Fibroblast of peridontal ligament (primary cell): ENCODE results near the gene UBE3D.

Experiments
- DNase-seq: peaks from one replicate; pipeline ENCODE4 v3.0.0-alpha.2; 2010; ENCODE audit errors: extremely low read depth

UBE3D gene, protein sequence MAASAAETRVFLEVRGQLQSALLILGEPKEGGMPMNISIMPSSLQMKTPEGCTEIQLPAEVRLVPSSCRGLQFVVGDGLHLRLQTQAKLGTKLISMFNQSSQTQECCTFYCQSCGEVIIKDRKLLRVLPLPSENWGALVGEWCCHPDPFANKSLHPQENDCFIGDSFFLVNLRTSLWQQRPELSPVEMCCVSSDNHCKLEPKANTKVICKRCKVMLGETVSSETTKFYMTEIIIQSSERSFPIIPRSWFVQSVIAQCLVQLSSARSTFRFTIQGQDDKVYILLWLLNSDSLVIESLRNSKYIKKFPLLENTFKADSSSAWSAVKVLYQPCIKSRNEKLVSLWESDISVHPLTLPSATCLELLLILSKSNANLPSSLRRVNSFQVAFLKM

DNA sequence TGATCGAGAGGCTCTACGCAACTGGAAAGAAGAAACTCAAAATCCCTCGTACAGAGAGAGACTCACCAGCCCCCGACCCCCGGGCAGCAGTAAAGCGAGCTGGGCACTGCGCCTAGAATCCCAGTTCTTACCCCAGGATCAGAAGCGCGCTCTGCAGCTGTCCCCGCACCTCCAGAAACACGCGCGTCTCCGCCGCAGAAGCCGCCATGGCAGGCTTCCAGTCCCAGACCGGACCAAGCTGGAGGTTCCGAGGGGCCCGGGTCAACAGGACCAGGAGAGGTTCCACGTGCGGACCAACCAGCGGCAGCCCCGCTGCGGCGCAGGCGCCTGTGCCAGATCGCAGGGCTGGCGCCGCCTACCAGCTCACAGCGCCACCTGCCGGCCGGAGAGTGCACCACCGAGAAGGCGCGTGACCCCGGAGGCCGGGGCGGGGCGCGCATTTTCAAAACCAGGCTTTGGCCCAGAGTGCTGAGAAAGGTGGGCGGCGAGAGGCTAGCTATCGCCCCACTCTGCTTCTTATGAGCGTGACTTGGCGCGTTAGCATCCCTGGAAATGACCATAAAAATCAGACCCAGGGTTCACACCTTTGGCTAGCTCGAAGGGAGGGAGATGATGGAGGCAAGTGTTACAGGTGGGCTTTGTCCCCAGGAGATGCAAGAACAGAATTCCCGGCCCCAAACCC lies at the start of gene UBE3D:
UBE3D (minus strand) TSS at position 331 of the 682 bp plus-strand sequence; CDS start at position 208, 123 bp downstream.
- DNase-seq, result peak; percentile 74

DNA sequence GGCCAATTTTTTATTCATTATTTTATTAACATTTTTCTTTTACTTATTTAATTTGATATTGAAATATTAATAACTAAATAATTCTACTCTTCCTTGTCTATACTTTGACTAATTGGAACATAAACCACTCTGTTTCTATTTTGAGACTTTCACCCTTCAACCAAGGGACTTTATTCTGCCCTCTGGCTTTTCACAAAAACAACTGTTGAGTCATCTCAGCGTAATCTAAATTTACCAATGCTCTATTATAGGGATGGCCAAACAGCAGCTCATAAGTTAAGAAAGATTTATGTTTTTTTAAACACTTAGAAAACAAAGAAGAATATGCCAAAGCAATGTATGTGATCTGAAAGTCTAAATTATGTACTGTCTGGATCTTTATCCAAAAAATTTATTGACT lies 48.5 kb upstream of the UBE3D start:
- peak; percentile 42 for DNase-seq

DNA sequence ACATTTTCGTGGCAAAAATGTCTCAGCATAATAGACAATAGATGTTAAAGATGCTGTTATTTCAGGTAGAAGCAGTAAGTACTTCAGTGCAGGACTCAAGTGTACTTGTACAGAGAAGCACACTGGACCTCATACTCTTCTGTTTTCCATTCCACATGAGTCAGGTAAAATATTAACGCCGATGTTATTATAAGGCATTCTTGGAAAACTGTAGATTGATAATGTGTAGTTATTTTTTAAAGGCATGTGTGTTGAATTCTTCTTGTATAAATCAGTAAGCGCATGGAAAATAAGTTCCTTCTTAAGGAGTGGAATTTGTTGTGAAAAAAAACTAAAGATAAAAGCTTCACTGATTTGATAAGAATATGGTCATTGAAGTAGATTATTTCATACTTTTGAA lies 47.6 kb upstream of the UBE3D start:
- no peak for DNase-seq

DNA sequence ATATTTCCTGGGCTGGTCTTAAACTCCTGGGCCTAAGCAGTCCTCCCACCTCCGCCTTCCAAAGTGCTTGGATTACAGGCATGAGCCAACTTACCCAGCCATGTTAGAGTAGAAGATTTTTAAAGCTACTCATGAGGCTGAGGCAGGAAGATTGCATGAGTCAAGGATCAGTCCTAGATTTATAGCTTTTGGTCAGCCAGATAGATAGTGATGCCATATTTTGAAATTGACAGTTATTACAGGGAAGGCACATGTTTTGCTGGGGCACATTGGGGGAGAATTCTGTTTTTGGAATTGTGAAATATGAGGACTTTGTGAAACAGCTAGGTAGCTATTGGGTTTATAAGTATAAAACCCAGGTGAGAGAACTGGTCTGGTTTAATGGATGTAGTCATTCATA lies 42.7 kb upstream of the UBE3D start:
- DNase-seq, result no peak

DNA sequence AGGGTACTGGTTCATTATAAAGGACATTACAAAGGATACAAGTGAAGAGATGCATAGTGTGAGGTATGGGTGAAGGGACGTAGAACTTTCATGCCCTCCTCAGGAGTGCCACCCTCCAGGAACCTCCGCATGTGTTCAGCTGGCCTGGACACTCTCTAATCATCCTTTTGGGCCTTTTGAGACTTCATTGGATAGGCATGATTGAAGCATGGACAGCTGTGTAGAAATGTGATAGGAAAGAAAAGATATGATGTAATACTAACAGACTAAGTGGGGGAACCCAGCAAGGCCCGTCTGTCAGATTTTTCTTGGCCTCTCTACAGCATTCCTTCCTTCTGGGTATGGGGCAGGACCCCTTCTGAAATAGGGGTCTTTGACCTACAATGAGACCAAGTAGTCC lies 32.9 kb upstream of the UBE3D start:
- DNase-seq, result no peak

DNA sequence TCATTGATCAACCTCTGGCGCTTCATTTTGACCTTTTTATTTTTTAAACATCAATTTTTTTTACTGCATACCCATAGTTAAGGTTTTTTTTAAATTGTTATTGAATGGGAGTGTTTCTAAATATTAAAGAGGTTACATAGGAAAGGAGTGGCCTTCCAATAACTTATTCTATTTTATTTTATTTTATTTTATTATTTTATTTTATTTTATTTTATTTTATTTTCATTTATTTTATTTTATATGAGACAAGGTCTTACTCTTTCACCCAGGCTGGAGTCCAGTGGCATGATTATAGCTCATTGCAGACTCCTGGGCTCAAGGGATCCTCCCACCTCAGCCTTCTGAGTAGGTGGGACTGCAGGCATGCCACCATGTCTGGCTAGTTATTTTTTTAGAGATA lies 32.0 kb upstream of the UBE3D start:
- DNase-seq, result no peak

DNA sequence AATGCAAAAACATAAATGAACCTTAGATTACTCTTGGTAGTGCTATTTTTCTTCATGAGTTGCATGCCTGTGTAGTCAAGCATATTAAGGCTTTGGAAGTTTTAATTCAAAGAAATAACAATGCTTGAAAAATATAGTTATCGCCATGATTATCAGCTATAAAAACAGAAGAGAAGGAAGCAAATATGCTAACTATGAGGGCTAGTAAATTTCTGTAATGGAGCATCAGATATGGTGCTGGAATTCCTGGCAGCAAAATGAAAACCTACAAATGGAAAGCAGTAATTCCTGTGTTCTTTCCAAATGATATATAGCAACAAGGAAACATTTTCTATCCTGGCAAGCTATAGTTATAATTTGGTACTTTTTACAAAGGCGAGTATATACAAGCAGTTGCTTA lies 31.6 kb upstream of the UBE3D start:
- DNase-seq, result peak; percentile 20

DNA sequence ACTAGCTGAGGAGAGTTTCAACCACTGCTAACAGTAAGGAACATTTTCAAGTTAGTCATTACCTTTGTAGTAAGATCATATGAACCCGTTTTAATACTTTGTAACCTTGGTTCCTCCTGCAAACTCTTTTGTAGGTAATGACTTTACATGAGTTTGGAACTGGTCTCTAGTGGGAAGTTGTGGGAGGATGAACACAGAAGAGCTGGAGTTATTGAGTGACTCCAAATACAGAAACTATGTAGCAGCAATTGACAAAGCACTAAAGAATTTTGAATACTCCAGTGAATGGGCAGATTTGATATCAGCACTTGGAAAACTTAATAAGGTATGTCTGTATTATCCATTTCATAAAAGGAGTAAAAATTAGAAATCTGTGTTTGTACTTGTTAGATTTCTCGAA lies 31.1 kb upstream of the UBE3D start:
- DNase-seq, result peak; percentile 13

DNA sequence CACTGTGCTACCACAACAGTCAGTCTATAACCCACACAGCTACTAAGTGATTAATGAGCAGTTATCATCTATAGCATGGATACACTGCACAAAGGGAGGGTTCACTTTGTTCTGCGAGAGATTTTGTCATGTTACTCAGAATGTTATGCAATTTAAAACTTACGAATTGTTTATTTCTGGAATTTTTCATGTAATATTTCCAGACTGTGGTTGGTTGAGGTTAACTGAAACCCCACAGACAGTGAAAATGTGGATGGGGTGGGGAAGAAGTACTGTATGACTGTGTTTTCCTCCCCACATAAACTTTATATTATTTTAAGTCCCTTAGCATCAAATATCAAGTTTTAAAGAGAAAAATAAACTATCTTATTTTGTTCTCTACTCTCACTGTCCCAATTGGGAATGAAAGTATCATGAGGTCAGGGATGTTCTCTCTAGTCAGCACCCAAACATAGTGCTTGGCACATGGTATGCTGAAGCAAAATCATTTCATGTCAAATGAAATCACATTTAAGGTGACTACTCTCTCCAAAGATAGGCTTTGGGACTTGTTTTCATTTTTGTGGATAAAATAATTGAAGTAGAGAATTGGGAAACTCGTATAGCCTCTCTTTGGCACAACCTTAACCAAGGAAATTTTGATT lies 27.2 kb upstream of the UBE3D start:
- peak; percentile 80 for DNase-seq

DNA sequence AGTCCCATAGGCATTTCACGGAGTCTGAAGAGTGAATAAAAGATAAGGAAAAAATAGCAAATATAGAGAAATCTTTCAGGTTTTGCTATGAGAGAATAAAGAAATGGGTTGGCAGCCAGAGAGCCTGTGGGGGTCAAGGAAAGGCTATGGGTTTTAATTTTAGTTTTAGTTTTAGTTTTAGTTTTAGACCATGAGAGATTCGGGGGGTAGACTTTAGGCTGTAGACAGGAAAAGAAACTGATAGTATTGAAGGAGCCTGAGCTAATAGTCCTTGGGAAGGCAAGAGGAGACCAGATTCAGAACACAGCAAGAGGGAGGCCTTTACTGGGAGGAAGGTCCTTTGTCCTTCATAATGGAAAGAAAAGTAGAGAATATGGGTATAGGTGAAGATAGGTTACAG lies 21.1 kb upstream of the UBE3D start:
- DNase-seq, result no peak

DNA sequence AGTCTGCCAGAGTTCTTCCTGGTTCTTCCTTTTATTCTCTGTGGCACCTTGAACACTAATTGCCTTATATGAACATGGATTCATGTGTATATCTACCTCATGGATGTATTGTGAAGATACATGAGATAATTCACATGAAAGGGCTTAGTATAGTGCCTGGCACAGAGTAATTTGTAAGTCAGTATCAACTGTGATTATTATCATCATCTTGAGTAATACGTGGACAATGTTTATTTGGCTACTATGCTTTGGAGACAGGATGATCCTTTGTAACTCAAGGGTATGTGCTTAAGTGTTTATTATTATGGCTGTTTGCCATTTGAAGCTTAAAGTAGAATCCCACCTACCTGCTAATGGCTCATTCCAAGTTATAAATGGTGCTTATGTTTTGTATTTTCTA lies 17.8 kb upstream of the UBE3D start:
- no peak for DNase-seq

DNA sequence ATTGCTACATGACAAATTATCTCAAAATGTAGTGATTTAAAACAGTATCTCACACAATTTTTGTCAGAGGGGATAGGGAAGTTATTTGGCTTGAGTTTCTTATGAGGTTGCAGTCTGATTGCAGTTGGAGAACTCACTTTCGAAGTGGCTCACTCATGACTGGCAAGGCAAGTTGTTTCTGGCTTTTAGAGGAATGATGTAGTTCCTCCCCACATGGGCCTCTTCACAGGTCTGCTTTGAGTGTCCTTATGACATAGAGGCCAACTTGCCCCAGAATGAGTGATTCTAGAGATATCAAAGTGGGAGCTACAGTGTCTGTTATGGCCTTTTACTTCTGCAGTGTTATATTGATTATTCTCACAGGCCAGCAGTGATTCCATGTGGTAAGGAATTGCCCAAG lies 8.0 kb upstream of the UBE3D start:
- no peak for DNase-seq

DNA sequence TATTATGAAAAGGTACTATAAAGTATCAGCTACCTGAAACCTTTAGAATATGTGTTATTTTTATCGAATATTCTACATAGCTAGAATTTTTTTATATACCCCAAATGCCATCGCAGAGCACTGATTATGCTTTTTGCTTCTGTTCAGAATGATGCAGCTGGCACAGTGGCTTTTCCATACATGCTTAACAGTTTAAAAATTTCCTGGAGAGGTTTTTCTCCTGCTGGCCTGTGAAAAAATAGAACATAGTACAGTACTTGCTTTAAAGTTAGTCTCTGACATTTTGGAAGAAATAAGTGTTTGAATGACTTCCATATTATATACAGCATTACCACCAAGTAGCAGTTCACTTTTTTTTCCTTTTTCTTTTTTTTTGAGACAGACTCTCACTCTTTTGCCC lies 7.1 kb upstream of the UBE3D start:
- no peak for DNase-seq

DNA sequence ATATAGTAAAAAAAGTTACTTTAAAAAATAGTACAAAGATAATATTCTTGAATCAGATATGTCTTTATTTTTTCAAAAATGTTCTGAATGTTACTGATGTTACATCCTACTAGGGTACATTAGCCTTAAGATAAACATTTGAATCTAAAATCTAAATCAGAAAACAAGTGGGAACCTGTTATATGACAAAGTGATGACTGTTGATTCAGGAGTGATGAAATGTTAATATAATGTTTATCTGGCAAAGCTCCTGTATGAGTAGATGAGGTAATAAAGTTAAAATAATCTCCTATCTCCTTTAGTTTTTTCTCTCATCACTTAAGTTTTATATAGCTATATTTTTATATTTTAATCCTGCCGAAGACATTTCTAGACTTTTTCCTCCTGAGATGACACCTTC lies 6.1 kb upstream of the UBE3D start:
- DNase-seq, result no peak

DNA sequence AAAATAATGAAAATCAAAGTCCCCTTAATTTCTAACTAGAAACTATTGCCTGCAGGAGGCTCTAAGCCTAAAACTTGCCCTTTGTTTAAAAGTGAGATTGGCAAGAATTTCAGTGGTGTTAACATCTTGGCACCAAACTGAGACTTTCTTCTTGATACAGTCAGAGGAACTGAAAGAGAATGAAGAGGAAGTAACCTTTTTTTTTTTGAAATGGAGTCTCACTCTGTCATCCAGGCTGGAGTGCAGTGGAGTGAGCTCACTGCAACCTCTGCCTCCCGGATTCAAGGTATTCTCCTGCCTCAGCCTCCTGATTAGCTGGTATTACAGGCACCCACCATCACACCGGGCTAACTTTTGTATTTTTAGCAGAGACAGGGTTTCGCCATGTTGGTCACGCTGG lies 5.4 kb upstream of the UBE3D start:
- peak; percentile 54 for DNase-seq

DNA sequence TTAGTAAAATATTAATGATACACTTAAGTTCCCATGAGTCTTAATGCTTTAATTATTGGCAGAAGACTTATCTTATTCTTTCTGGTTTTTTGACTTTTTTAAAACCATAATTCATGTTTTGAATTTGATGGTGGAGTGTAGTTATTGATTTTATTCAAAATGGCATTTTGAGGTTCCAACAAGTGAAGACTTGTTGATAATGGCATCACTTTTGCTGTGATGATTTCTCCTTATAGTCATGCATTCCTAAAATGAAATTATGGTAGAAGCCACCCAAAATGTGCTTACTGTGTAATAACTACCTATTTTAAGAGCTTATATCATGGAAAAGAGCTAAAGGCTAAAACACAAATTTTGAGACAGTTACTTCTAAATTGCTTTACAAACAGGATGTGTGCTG lies 4.0 kb upstream of the UBE3D start:
- DNase-seq, result no peak

DNA sequence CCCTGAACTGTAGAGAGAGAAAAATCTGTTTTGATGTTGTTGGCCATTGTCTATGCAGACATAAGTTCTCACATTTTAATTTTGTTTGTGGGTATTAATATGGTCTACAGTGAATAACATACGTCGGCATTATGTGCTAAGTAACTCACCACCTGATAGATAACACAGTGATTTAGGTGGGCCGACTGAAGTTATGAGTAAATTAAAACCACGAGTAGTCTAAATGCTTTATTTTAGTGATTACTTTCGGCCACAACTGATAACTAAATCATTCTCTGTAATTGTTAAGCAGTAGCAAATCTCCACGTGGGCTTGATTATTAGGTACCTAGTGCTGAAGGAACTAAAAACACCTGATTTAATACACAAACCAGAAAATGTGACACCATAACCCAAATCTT lies 3.0 kb upstream of the UBE3D start:
- DNase-seq, result no peak

DNA sequence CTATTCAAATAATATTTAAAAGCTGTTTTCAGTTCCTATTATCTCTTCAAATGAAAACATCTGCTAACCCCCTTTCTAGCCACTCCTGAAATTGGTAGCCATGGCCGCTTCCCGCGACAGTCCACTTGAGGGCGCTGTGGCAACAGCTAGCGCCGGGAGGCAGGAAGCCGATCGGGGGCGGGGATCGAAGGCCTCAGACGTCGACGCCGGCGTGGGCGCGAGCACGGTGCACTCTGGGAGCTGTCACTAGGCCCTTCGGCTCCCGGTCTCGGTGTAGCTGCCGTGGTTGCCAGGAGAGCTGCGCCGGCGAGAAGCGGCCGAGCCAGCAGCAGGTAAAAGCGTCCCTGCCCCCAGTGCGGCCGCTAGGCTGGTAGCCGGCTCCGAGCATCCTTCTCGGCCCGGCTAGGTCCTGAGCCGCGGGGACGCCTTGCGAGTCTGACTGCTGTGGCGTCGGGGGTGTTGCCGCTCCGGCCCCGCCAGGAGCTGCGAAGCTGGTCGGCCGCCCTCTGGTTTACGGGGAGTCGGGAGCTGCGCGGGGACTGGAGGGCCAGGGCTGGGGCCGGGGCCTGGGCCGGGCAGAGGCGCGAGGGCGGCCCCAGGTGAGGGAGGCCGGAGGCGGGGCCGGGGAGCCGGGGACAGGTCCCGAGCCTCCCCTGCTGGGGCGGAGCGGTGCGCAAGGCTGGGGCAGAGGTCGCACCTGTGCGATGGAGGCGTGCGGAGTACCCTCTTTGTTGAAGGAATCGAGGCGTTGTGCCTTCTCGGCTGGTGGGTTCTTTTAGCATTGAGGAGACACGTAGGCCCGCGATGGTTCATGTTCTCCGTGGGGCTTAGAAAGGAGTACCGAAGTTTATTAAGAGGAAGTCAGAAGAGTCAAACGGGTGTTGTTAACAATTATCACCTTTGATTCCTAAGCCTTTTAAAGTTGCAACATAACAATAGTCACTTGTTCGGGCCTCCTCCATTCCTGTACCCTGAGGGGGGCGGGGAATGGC lies 2.1 kb upstream of the UBE3D start, which contains the start of gene DOP1A:
DOP1A (plus strand) TSS at position 224 of the 992 bp plus-strand sequence. CDS start 29,307 bp downstream, outside the sequence.
- peak; percentile 89 for DNase-seq

DNA sequence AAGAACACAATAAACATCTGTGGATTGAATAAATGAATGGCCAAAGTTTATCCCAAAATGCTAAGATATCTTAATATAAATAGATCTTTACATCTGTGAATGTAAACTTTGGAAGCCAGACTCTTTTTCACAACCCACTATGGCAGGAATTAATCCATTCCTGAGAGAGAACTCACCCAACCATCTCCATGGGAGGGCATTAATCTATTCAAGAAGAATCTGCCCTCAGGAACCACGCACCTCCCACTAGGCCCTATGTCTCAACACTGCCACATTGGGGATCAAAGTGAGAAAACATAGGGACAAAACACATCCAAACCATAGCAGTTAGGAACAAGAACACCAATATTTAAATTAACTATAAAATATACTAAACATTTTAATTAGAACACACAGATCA lies 3.4 kb downstream of the UBE3D start:
- DNase-seq, result peak; percentile 42

DNA sequence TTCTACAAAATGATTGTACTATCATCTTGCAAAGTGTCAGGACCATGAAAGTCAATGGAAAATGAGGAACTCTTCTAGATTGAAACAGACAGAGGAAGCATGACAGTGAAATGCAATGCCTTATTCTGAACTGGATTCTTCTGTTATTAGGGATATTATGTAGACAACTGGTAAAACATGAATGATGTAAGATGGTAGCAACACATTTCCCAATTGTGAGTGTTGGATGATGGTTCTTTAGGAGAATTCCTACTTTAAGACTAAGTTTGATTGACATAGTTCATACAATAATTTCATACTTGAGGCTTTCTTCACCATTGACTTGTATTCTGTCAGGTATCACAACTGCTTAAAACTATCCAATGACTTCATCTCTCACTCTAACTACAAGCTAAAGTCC lies 4.5 kb downstream of the UBE3D start:
- peak; percentile 10 for DNase-seq

DNA sequence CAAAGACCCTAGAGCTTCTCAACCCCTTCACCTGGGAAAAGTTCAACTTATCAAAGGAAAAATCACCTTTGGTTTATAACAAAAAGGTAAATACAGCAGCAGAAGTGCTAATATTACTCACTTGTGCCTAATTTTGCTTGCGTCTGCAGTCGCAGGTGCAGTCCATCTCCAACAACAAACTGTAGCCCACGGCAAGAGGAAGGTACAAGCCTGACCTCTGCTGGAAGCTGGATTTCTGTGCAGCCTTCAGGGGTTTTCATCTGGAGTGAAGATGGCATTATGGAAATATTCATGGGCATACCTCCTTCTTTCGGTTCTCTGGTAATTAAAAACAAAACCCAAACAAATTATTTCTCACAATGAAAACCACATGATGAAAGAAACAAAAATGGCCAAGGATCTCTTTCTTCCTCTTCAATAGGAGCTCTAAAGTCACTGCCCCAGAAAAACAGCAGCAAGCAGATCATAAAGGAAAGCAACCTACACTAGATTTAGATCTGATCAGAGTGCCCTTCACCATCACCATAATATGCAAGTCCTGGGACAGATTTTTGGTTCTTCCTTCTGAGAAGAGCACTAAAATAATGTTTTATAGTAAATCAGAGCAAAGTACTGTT lies 7.8 kb downstream of the UBE3D start:
- peak; percentile 67 for DNase-seq
